MCF 10A (cell line): Measurements from ENCODE around the gene CYP39A1. TPM values are rescaled to one million over a fixed set of nuclear protein-coding genes. Genes with fewer than 3 reads are reported as not detected.
"Not testable (repeated sequence)": the region's sequence is repeated elsewhere in the genome, so short reads cannot be mapped to it uniquely, and the experiment has no call there.

Experiments used
- BruUV-seq: library from RNA; stranded (reverse); fragments of 400-500 nt; replicated peaks from 2 replicates; lab custom pipeline; 2021; lab: Mats Ljungman, UMichigan
- CTCF ChIA-PET: fragments of 300-600 bp; sonication (Branson Sonifier 250); formaldehyde crosslinking; extraction: SDS; loops from one replicate; lab custom pipeline; 2021; ENCODE audit warnings: antibody characterized with exemption, inconsistent platforms; lab: Yijun Ruan, JAX
- POLR2A ChIA-PET: fragments of 300-600, 350-650 bp; sonication (Branson Sonifier 250); formaldehyde crosslinking; extraction: SDS; loops from one replicate; lab custom pipeline; 2020; ENCODE audit warnings: antibody characterized with exemption, inconsistent platforms; lab: Yijun Ruan, JAX
- DNase-seq: peaks from one replicate; pipeline ENCODE4 v3.0.0-alpha.2; 2018; ENCODE audit not compliant: unreplicated experiment
- H3K27ac Mint-ChIP-seq: one replicate; pipeline ENCODE4 v1.8.0; 2022; ENCODE audit warnings: mild to moderate bottlenecking, low read depth, mixed read lengths; ENCODE audit not compliant: unreplicated experiment
- H3K27me3 Mint-ChIP-seq: one replicate; pipeline ENCODE4 v1.8.0; 2022; ENCODE audit warnings: mixed read lengths; ENCODE audit not compliant: insufficient read depth, unreplicated experiment
- H3K36me3 Mint-ChIP-seq: one replicate; pipeline ENCODE4 v1.8.0; 2022; ENCODE audit warnings: mild to moderate bottlenecking, moderate library complexity, mixed read lengths; ENCODE audit not compliant: insufficient read depth, unreplicated experiment
- H3K4me1 Mint-ChIP-seq: one replicate; pipeline ENCODE4 v1.8.0; 2022; ENCODE audit warnings: mixed read lengths; ENCODE audit not compliant: insufficient read depth, unreplicated experiment
- H3K4me3 Mint-ChIP-seq: one replicate; pipeline ENCODE4 v1.8.0; 2022; ENCODE audit warnings: mild to moderate bottlenecking, moderate library complexity, mixed read lengths; ENCODE audit not compliant: unreplicated experiment
- H3K9me3 Mint-ChIP-seq: one replicate; pipeline ENCODE4 v1.8.0; 2022; ENCODE audit warnings: mixed read lengths; ENCODE audit not compliant: unreplicated experiment
- intact Hi-C: fragments of 100-400 bp; cut with micrococcal nuclease; formaldehyde crosslinking; loops from 2 replicates; pipeline ENCODE4 v1.14.1; 2022
- total RNA-seq: library from RNA; stranded (reverse); gene quantifications from 2 replicates; pipeline ENCODE4 v1.2.3, GENCODE V29; 2022
- TF ChIP-seq, protein P1 (sequence below): fragments of 200-600 bp; IDR thresholded peaks from one replicate; pipeline ENCODE4 v1.8.0; 2022; ENCODE audit warnings: antibody characterized with exemption, mild to moderate bottlenecking; ENCODE audit not compliant: unreplicated experiment

The CYP39A1 gene
- total RNA-seq, 1 experiment from 2014 or later: 7.2 TPM

DNA sequence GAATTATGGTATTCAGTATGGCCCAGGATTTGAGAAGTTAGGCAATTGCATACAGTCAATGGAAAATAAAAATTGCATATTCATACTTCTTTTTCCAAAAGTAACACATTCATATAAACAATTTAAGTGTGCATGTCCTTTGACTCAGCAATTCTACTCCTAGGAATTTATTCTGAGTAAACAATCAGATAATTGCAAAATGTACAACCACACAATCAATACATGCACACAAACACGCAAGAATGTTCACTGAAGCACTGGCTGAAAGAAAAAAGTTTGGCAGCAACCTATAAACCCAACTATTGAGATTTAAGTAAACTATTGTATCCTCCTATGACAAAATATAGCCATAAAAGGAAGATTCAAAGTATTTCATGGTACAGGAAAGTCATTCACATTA lies 1.6 kb downstream of the CYP39A1 start:
- CTCF ChIA-PET: interaction anchor here (0.7 kb wide), 1 partner anchor 28 kb away, joined by 3 read pairs; no protein-coding TSS in a partner anchor
- no peaks in the 10 kb centered on the region for H3K27me3 Mint-ChIP-seq
- peaks cover 10% of the 10 kb centered on the region for H3K36me3 Mint-ChIP-seq
- H3K27ac Mint-ChIP-seq: peak overlapping the region; percentile 96
- intact Hi-C loops: no loop called here
- POLR2A ChIA-PET: interaction anchor here (0.6 to 5.7 kb wide), 6 partner anchors 9 to 153 kb away, joined by 3 to 168 read pairs (median 3); no protein-coding TSS in a partner anchor
- BruUV-seq: no TSS peak
- H3K9me3 Mint-ChIP-seq: no peaks in the 10 kb centered on the region
- peaks cover 15% of the 10 kb centered on the region for H3K4me1 Mint-ChIP-seq
- peak overlapping the region; percentile 85 for H3K4me3 Mint-ChIP-seq
- TF ChIP-seq, protein P1, sequence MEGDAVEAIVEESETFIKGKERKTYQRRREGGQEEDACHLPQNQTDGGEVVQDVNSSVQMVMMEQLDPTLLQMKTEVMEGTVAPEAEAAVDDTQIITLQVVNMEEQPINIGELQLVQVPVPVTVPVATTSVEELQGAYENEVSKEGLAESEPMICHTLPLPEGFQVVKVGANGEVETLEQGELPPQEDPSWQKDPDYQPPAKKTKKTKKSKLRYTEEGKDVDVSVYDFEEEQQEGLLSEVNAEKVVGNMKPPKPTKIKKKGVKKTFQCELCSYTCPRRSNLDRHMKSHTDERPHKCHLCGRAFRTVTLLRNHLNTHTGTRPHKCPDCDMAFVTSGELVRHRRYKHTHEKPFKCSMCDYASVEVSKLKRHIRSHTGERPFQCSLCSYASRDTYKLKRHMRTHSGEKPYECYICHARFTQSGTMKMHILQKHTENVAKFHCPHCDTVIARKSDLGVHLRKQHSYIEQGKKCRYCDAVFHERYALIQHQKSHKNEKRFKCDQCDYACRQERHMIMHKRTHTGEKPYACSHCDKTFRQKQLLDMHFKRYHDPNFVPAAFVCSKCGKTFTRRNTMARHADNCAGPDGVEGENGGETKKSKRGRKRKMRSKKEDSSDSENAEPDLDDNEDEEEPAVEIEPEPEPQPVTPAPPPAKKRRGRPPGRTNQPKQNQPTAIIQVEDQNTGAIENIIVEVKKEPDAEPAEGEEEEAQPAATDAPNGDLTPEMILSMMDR: no peak
- peak; percentile 28 for DNase-seq

DNA sequence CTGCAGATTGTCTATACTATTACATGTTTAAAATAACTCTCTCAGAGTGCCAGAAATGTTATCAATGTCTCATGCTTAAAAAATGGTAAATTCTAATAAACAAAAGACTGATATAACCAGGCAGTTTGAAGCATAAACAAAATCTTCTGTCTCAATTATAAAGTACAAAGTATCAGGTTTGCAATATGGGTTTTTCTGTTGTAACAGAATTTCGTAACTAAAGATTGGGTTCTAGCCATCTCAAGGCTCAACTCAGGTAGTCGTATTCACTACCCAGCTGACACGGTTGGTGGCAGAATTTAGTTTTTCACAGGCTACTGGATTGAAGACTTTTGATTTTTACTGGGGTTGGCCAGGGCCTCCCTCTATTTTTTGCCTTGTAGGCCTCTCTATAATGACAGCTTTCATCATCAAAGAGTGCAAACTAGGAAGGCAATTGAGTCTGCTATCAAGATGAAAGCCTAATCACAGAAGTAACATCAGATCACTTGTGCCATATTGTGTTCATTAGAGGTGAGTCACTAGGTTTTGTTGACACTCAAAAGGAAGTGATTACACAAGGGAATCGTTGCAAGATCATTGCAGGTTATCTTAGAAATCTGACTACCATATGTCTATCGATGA lies 3.6 kb downstream of the CYP39A1 start:
- Mint-ChIP-seq H3K27ac (peak overlapping the region; percentile 57), H3K27me3 (no peaks in the 10 kb centered on the region), H3K4me1 (peaks cover 18% of the 10 kb centered on the region), H3K4me3 (peak overlapping the region; percentile 33), H3K9me3 (no peaks in the 10 kb centered on the region), H3K36me3 (peaks cover 10% of the 10 kb centered on the region)
- POLR2A ChIA-PET: interaction anchor here (0.7 to 5.7 kb wide), 3 partner anchors 9 to 691 kb away, joined by 3 to 168 read pairs (median 5); no protein-coding TSS in a partner anchor
- intact Hi-C loops: no loop called here
- CTCF ChIA-PET: interaction anchor here (0.7 to 2.2 kb wide), 2 partner anchors 9 to 12 kb away, joined by 4 to 6 read pairs; no protein-coding TSS in a partner anchor
- peak; percentile 77 for DNase-seq
- TF ChIP-seq, protein P1: no peak
- BruUV-seq: no TSS peak

DNA sequence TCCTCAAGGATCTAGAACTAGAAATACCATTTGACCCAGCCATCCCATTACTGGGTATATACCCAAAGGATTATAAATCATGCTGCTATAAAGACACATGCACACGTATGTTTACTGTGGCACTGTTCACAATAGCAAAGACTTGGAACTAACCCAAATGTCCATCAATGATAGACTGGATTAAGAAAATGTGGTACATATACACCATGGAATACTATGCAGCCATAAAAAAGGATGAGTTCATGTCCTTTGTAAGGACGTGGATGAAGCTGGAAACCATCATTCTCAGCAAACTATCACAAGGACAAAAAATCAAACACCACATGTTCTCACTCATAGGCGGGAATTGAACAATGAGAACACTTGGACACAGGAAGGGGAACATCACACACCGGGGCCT lies 4.5 kb downstream of the CYP39A1 start:
- POLR2A ChIA-PET: interaction anchor here (5.7 kb wide), 1 partner anchor 8 kb away, joined by 168 read pairs; no protein-coding TSS in a partner anchor
- BruUV-seq, CTCF ChIA-PET, H3K4me3 Mint-ChIP-seq, H3K9me3 Mint-ChIP-seq, DNase-seq, intact Hi-C loops, H3K27me3 Mint-ChIP-seq, H3K27ac Mint-ChIP-seq: not testable (repeated sequence)
- Mint-ChIP-seq H3K4me1 (peaks cover 27% of the 10 kb centered on the region), H3K36me3 (peaks cover 10% of the 10 kb centered on the region)

DNA sequence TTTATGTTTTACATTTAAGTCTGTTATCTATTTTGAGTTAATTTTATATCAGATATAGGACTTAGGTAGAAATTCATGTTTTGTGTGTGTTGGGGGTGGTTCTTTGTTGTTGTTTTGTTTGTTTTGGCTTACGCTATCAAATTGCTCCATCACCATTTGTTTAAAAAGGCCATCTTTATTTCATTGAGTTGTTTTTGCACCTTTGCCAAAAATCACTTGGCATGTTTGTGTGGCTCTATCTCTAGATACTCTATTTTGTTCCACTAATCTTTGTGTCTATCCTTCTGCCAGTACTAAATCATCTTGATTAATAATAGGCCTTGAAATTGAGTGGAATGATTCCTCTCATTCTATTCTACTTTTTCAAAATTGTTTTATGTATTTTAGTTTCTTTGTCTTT lies 7.4 kb downstream of the CYP39A1 start:
- DNase-seq: peak; percentile 48
- no TSS peak for BruUV-seq
- TF ChIP-seq, protein P1: no peak
- intact Hi-C loops: no loop called here
- H3K9me3 Mint-ChIP-seq: no peaks in the 10 kb centered on the region
- H3K27ac Mint-ChIP-seq: no peak overlapping the region
- ChIA-PET CTCF (no interaction called here), POLR2A (no interaction called here)
- peaks cover 10% of the 10 kb centered on the region for H3K36me3 Mint-ChIP-seq
- H3K4me1 Mint-ChIP-seq: peaks cover 30% of the 10 kb centered on the region
- H3K4me3 Mint-ChIP-seq: no peak overlapping the region
- no peaks in the 10 kb centered on the region for H3K27me3 Mint-ChIP-seq
